Retina (tissue), 1 donor: ENCODE measurements around the gene CTDSPL.
A peak's percentile ranks its signal among the peaks of the same experiment; 100 is the strongest.
"Not testable (repeated sequence)": the region's sequence is repeated elsewhere in the genome, so short reads cannot be mapped to it uniquely, and the experiment has no call there.

Experiments
- DNase-seq: peaks from one replicate; pipeline ENCODE4 v3.0.0-alpha.2; 2016

Gene CTDSPL

DNA sequence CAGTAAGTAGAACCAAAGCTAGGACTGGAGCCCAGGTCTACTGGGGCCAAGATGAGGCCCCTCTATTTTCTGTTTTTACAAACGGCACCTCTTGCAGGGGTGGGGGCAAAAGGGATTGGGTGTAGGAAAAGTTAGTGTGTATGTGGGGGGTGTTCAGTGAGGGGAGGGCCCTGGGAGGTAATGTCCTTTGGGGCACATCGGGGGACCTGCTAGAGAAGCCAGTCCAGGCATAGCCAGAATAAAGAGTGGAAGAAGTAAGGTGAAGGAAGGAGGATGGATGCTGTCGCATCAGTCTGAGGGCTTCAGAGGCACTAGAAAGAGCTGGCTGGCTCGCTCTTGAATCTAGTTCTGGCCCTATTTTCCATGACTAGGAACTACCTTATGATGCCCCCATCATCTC, 165.2 kb downstream of the CTDSPL start:
- no peak for DNase-seq

DNA sequence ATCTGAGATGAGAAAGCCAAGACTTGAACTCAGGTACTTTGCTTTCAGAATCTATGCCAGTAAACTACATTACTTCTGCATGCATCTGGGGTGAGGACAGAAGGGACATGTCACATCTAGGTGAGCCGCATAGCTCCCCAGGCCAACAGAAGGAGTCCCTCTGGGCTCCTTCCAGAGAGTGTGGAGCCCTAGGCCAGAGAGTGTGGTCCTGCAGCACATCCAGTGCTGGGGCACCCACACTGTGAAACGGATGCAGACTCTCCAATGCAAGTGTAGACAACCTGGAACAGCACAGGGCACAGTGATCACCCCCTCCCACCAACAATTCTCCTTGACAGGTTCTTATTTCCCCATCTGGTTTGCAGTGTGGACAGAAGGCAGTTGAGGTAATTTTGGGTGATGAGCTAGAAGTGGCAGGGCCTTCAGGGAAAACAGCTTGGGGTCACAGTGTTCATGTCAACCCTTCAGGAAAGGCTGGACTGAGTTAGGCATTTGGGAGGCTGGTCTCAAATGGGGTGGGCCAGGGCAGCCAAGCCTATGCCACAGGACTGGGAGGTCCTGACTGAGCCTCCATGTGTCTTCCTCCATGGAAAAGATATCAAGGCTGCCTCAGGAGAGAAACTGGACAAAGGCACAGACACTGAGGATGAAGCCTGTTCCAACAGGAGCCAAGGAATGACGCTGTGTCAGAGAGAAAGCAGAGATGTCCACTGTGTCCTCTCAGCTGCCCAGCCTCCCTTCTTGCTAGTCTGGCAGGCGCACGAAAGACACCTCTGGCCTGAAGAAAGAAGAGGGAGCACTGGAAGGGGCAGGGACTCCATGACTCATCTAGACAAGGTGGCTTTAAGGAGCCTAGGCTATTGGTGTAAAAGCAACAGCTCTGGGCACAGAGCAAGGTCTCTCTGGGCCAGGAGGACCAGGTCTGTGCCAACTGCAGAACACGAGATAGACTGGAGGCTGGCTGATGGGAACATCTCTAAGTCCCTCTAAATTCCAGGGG, 166.1 kb downstream of the CTDSPL start:
- DNase-seq, result no peak

DNA sequence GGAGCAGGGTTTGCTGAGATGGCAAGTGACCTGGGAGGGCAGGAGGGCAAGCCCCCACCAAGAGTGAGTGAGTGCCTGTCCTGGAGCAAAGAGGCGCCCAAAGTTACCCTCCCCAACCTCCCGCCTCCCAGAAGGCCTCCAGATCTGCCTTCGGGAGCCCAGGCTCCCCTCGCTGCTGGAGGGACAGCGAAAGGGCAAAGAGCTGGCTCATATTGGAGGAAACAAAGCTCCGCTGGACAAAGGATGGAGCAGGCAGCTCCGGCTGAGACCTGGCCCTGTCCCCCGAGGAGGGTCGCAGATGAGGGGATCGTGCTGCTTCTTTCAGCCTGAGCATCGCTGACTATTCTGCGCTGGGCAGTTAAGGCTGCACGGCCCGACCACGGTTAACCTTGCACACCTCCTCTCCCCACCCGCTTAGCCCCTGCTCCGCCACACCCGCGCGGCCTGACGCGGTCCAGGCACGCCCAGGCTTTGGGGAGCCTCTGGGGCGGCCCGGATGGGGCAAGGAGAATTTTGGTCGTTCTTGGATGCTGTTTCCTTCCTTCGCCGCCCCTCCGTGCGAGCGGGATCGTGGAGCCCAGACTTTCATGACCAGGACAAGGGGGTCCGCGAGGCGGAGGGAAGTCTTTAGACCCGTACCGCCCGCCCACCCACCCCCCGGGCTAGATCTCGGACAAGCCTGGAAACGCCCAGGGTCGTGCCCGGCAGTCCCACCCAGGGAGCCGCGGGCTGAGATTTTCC, 167.1 kb downstream of the CTDSPL start:
- DNase-seq, result peak; percentile 74

DNA sequence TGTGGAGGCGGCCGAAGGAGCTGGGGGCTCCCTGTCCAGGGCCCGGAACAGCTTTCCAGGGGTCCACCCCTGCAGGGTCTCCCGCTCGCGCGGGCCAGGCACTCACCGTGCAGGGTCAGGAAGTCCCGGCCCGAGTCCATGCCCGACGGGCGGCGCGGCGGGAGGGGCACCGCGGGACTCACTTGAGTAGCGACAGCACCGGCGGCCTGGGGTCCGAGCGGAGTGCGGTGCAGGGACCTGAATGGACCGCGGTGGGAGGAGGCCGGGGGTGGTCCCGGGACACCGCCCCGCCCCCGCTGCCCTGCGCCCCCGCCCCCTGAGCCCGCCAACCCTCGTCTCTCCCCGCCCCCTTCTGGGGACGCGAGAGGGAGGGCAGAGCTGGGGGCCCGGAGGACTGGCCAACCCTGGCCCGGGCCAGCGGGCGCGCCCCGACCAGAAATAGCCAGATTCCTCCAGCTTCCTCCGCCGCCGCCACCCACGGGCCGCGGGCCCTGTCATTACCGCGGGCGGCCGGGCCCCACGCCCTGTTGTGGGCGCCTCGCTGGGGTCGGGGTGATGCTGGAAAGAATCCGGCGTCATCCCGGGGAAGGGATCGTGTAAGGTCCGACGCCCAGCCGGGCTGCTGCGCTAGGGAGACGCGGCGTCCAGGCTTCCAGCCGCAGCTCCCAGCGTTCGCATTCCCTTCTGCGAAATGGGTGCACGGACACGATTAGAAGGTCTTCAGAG, 167.9 kb downstream of the CTDSPL start, which contains the start of gene PLCD1:
Gene PLCD1, minus strand, starts transcription at position 243 of the 726 bp plus-strand sequence. Its CDS starts 103 bp downstream, at position 140.
- DNase-seq, result no peak

DNA sequence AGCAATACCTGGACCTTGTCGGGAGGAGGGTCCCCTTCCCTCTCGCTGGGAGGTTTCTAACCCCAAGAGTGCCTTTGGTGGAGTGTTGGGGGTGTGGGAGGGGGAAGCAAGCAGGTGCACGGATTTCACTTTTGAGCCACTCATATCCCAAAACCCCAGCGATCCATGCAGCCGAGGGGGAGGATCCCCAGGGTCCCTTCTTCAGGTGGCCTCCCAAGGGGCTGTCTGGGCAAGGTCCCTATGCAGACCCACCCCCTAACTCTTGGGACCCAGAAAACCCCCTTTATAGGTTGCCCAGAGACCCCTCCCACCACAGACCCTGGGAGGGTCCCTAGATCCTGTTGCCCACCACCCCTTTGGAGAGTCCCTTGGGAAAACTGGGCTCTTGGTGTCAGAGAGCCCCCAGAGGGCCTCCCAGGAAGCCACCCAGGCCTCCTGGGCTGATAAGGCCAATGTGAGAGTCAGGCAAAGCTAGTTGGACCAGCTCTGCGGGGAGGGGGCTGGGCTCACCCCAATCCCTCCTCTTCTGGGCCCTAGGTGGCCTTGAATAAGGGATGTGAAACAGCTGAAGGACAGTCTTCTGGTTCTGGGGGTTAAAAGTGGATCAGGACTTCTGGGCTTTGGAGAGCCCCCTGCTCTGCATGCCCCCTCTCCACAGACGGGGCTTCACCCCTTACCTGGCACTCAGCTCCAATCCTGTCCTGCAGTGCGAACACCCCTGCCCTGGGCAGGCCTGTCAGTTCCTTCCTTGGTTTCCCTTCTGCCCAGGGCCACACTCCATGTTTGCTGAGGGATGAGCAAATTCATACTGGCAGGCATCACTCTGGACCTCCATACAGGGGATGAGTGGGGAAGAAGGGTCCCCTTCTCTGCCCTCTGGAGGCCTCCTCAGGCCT, 168.7 kb downstream of the CTDSPL start:
- no peak for DNase-seq

DNA sequence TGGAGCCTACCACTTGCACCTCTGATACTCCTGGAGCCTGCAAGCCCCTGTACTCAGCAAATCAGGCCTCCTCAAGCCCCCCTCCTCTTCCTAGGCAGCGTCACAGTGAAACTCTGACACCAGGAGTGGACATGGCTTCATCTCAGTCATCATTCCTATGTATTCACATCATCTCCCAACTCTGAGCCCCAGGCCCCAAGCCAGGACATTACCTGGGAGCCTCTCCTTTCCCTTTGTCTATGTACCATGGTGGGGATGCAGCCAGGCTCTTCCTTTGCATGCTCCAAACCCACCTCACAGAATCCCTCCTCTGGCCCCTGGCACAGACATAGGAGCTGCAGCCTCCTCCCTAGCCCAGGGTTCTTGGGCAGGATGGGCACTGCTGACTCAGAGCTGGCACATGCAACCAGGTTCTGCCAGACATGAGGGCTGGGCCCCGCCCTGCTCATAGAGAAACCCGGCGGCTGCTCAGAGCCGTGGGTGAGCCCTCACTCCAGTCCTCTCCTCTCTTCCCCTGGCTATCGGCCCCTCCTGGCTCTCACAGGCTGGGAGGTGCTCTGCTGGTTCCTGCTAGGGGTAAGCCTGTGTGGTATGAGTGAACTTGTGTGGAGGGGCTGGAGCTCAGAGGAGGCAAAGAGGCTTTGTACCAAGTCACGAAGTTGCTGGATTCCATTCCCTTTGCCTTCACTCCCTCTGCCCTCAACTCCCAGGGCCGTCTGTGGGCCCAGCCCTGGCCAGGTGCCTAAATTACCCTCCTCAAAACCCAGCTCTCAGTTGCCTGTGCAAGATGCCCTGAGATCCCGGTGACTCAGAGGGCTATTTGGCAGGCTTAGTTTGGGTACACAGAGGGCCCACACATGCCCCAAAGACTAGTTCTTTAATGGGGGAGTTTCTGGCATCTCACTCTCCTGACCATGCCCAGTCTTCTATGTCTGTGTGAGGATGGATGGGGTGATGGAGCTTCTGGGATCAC, 169.6 kb downstream of the CTDSPL start:
- DNase-seq, result no peak

DNA sequence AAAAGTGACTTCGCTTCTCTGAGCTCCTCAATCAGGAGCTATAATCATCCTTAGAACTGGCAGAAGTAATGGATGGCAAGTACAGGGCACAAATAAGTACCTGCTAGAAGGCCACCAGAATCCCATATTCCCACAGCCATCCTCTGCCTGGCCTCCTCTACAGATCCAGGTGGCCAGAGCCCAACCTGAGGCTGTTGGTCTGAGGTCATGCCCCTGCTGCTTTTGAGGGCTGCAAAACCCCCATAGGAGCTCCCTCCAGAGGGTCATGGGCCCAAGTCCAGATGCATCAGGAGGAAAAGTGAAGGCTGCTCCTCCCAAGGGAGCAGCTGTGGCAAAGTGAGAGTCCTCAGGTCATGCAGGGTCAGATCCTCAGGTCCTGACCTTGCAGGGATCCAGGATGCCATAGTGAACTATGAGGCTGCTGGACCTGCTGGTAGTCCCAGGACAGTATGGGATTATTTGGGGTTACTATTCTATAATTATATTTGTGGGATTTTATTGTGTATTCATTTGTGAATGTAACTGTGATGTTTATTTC, 170.7 kb downstream of the CTDSPL start:
- no peak for DNase-seq

DNA sequence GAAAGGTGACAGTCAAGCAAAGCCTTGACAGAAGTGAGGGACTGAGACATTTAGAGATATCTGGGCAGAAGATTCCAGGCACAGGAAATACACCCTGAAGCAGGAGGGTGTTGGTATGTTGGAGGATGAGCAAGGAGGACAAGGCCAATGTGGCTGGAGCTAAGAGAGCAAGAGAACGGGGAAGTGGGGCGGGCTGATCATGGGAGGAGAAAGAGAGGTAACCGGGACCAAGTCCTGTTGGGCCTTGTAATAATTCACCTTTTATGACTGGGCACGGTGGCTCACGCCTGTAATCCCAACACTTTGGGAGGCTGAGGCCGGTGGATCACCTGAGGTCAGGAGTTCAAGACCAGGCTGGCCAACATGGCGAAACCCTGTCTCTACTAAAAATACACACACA, 171.9 kb downstream of the CTDSPL start:
- not testable (repeated sequence) for DNase-seq
